Neural cell (in vitro differentiated cells): Measurements from ENCODE around the gene TPRG1. TPM values are rescaled to one million over a fixed set of nuclear protein-coding genes. Genes with fewer than 3 reads are reported as not detected.

Source experiments
- H2AFZ ChIP-seq: fragments of 200-600, 300-800 bp; sonication (generic), shearing (Covaris generic); 2 replicates; pipeline ENCODE4 v1.6.0; 2014; ENCODE audit warnings: low read depth, mild to moderate bottlenecking, antibody characterized with exemption, low read length, moderate library complexity
- H3F3A ChIP-seq: fragments of 200-600 bp; shearing (Covaris generic); 2 replicates; pipeline ENCODE4 v1.6.1; 2016; ENCODE audit warnings: mild to moderate bottlenecking, moderate library complexity, mixed read lengths, antibody characterized with exemption, low read length; ENCODE audit not compliant: insufficient read depth, poor library complexity, severe bottlenecking
- H3K27ac ChIP-seq: fragments of 200-600, 300-800 bp; sonication (generic), shearing (Covaris generic); 2 replicates; pipeline ENCODE4 v1.5.1; 2014; ENCODE audit warnings: mild to moderate bottlenecking, low read length, moderate library complexity
- H3K27me3 ChIP-seq: fragments of 300-800, 200-600 bp; sonication (generic), shearing (Covaris generic); 2 replicates; pipeline ENCODE4 v1.6.0; 2014; ENCODE audit warnings: mild to moderate bottlenecking, low read depth, low read length, moderate library complexity; ENCODE audit not compliant: insufficient read depth
- H3K36me3 ChIP-seq: fragments of 300-800, 200-600 bp; sonication (generic), shearing (Covaris generic); 2 replicates; pipeline ENCODE4 v1.5.1; 2014; ENCODE audit warnings: mild to moderate bottlenecking, antibody characterized with exemption, low read length, moderate library complexity; ENCODE audit not compliant: insufficient read depth
- H3K4me2 ChIP-seq: fragments of 300-800, 200-600 bp; sonication (generic), shearing (Covaris generic); 2 replicates; pipeline ENCODE4 v1.6.0; 2014; ENCODE audit warnings: mild to moderate bottlenecking, low read length
- H3K4me3 ChIP-seq: fragments of 300-800, 200-600 bp; sonication (generic), shearing (Covaris generic); 2 replicates; pipeline ENCODE4 v1.5.1; 2014; ENCODE audit warnings: mild to moderate bottlenecking, low read length, moderate library complexity
- H3K79me2 ChIP-seq: fragments of 200-600 bp; shearing (Covaris generic); replicated peaks from 2 replicates; pipeline ENCODE4 v1.6.0; 2014; ENCODE audit warnings: mild to moderate bottlenecking, low read length, moderate library complexity; ENCODE audit not compliant: insufficient read depth
- H3K9ac ChIP-seq: fragments of 300-800, 200-600 bp; sonication (generic), shearing (Covaris generic); 2 replicates; pipeline ENCODE4 v1.6.1; 2016; ENCODE audit warnings: mild to moderate bottlenecking, low read length, mixed read lengths
- H3K9me2 ChIP-seq: fragments of 200-600 bp; shearing (Covaris generic); 2 replicates; pipeline ENCODE4 v1.6.1; 2016; ENCODE audit warnings: mild to moderate bottlenecking, low read length, mixed read lengths; ENCODE audit not compliant: insufficient read depth
- H3K9me3 ChIP-seq: fragments of 200-600, 300-800 bp; sonication (generic), shearing (Covaris generic); 2 replicates; pipeline ENCODE4 v1.6.1; 2016; ENCODE audit warnings: mild to moderate bottlenecking, mixed run types, low read length, moderate library complexity, mixed read lengths
- H4K20me1 ChIP-seq: fragments of 200-600 bp; shearing (Covaris generic); 2 replicates; pipeline ENCODE4 v1.6.1; 2016; ENCODE audit warnings: mild to moderate bottlenecking, mixed run types; ENCODE audit not compliant: insufficient read depth
- CTCF ChIP-seq: fragments of 450-650 bp; IDR thresholded peaks from 2 replicates; pipeline ENCODE4 v1.5.1; 2014; ENCODE audit warnings: antibody characterized with exemption, mild to moderate bottlenecking, moderate library complexity; ENCODE audit not compliant: poor library complexity, severe bottlenecking
- EP300 ChIP-seq: fragments of 450-650 bp; conservative IDR thresholded peaks from 2 replicates; pipeline ENCODE4 v1.6.1; 2014; ENCODE audit warnings: antibody characterized with exemption, mild to moderate bottlenecking, moderate library complexity; ENCODE audit not compliant: poor library complexity, severe bottlenecking
- EZH2 ChIP-seq: fragments of 200-600, 300-800 bp; shearing (Covaris generic), sonication (generic); IDR thresholded peaks from 2 replicates; pipeline ENCODE4 v1.6.1; 2014; ENCODE audit warnings: antibody characterized with exemption, low read length, borderline replicate concordance, mild to moderate bottlenecking; ENCODE audit not compliant: insufficient read depth, poor library complexity, severe bottlenecking
- MXI1 ChIP-seq: fragments of 450-650 bp; conservative IDR thresholded peaks from 2 replicates; pipeline ENCODE4 v1.6.1; 2014; ENCODE audit warnings: antibody characterized with exemption, mild to moderate bottlenecking; ENCODE audit not compliant: poor library complexity, severe bottlenecking
- POLR2AphosphoS5 ChIP-seq: IDR thresholded peaks from 2 replicates; pipeline ENCODE4 v1.6.1; 2012
- RAD21 ChIP-seq: fragments of 450-650 bp; conservative IDR thresholded peaks from 2 replicates; pipeline ENCODE4 v1.6.1; 2014; ENCODE audit warnings: antibody characterized with exemption, mild to moderate bottlenecking, moderate library complexity
- SMC3 ChIP-seq: fragments of 450-650 bp; conservative IDR thresholded peaks from 2 replicates; pipeline ENCODE4 v1.6.1; 2014; ENCODE audit warnings: antibody characterized with exemption, mild to moderate bottlenecking, moderate library complexity; ENCODE audit not compliant: poor library complexity
- TAF1 ChIP-seq: IDR thresholded peaks from 2 replicates; pipeline ENCODE4 v1.6.1; 2012; ENCODE audit warnings: low read depth
- polyA plus RNA-seq: library from polyadenylated mRNA; depleted of rRNA; stranded (reverse); fragments of >200 nt; gene quantifications from 2 replicates; pipeline ENCODE4 v1.2.3, GENCODE V29; 2014
- TF ChIP-seq, protein P1 (sequence below): IDR thresholded peaks from 2 replicates; pipeline ENCODE4 v1.6.1; 2012; ENCODE audit warnings: borderline replicate concordance

TPRG1 gene
- polyA plus RNA-seq, 1 donor from 2014 or later, result 0.17 TPM

GRCh38 chr3:189286916-189287315 lies 115.1 kb downstream of the TPRG1 start:
- Histone ChIP-seq H2AFZ (no peak overlapping the region), H3K4me2 (no peak overlapping the region), H3K9me3 (no peaks in the 10 kb centered on the region), H3K79me2 (no peaks in the 10 kb centered on the region), H3K27me3 (no peaks in the 10 kb centered on the region), H3K9me2 (no peaks in the 10 kb centered on the region), H3K9ac (no peak overlapping the region), H3K27ac (no peak overlapping the region), H3F3A (no peaks in the 10 kb centered on the region), H3K36me3 (no peaks in the 10 kb centered on the region), H3K4me3 (no peak overlapping the region), H4K20me1 (no peaks in the 10 kb centered on the region)
- TF ChIP-seq, protein P1, sequence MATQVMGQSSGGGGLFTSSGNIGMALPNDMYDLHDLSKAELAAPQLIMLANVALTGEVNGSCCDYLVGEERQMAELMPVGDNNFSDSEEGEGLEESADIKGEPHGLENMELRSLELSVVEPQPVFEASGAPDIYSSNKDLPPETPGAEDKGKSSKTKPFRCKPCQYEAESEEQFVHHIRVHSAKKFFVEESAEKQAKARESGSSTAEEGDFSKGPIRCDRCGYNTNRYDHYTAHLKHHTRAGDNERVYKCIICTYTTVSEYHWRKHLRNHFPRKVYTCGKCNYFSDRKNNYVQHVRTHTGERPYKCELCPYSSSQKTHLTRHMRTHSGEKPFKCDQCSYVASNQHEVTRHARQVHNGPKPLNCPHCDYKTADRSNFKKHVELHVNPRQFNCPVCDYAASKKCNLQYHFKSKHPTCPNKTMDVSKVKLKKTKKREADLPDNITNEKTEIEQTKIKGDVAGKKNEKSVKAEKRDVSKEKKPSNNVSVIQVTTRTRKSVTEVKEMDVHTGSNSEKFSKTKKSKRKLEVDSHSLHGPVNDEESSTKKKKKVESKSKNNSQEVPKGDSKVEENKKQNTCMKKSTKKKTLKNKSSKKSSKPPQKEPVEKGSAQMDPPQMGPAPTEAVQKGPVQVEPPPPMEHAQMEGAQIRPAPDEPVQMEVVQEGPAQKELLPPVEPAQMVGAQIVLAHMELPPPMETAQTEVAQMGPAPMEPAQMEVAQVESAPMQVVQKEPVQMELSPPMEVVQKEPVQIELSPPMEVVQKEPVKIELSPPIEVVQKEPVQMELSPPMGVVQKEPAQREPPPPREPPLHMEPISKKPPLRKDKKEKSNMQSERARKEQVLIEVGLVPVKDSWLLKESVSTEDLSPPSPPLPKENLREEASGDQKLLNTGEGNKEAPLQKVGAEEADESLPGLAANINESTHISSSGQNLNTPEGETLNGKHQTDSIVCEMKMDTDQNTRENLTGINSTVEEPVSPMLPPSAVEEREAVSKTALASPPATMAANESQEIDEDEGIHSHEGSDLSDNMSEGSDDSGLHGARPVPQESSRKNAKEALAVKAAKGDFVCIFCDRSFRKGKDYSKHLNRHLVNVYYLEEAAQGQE, result no peak
- no peak for TF ChIP-seq RAD21
- no peak for TF ChIP-seq MXI1
- no peak for TF ChIP-seq SMC3
- no peak for TF ChIP-seq TAF1
- no peak for TF ChIP-seq EZH2
- TF ChIP-seq POLR2AphosphoS5, result no peak
- TF ChIP-seq EP300, result no peak
- TF ChIP-seq CTCF, result no peak

- Histone ChIP-seq H3K27ac (no peak overlapping the region), H3K36me3 (no peaks in the 10 kb centered on the region), H3F3A (no peaks in the 10 kb centered on the region), H3K9me2 (no peaks in the 10 kb centered on the region), H3K4me3 (no peak overlapping the region), H2AFZ (no peak overlapping the region), H3K27me3 (no peaks in the 10 kb centered on the region), H3K79me2 (no peaks in the 10 kb centered on the region), H4K20me1 (no peaks in the 10 kb centered on the region), H3K4me2 (no peak overlapping the region), H3K9me3 (no peaks in the 10 kb centered on the region), H3K9ac (no peak overlapping the region)
- TF ChIP-seq CTCF, result no peak
- TF ChIP-seq MXI1, result no peak
- TF ChIP-seq EP300, result no peak
- no peak for TF ChIP-seq POLR2AphosphoS5
- no peak for TF ChIP-seq EZH2
- no peak for TF ChIP-seq SMC3
- no peak for TF ChIP-seq RAD21
- TF ChIP-seq TAF1, result no peak
- TF ChIP-seq, protein P1, result no peak
These were observed 116.8 kb downstream of the TPRG1 start for GRCh38 chr3:189288348-189289235.
